Ovary (tissue), 3 donors: ENCODE results near the gene UBAC1.

ENCODE experiments used
- CTCF ChIP-seq, 3 donors: fragments of 450-650 bp in 2 of 3; fragments of 200-600 bp in 1 of 3; IDR thresholded peaks; one replicate each; pipeline versions ENCODE4 v1.5.1 to v1.8.0; 2016 to 2022; ENCODE audit warnings: antibody characterized with exemption in 3 of 3, mild to moderate bottlenecking in 1 of 3
- EP300 ChIP-seq: sonication (generic); formaldehyde crosslinking; IDR thresholded peaks from one replicate; pipeline ENCODE4 v1.6.1; 2017; ENCODE audit warnings: antibody characterized with exemption
- POLR2A ChIP-seq: fragments of 450-650 bp; IDR thresholded peaks from one replicate; pipeline ENCODE4 v1.6.1; 2017; ENCODE audit warnings: antibody characterized with exemption, mild to moderate bottlenecking, moderate library complexity
- donor health status: DM: no; HTN: no; CAD: no.

DNA sequence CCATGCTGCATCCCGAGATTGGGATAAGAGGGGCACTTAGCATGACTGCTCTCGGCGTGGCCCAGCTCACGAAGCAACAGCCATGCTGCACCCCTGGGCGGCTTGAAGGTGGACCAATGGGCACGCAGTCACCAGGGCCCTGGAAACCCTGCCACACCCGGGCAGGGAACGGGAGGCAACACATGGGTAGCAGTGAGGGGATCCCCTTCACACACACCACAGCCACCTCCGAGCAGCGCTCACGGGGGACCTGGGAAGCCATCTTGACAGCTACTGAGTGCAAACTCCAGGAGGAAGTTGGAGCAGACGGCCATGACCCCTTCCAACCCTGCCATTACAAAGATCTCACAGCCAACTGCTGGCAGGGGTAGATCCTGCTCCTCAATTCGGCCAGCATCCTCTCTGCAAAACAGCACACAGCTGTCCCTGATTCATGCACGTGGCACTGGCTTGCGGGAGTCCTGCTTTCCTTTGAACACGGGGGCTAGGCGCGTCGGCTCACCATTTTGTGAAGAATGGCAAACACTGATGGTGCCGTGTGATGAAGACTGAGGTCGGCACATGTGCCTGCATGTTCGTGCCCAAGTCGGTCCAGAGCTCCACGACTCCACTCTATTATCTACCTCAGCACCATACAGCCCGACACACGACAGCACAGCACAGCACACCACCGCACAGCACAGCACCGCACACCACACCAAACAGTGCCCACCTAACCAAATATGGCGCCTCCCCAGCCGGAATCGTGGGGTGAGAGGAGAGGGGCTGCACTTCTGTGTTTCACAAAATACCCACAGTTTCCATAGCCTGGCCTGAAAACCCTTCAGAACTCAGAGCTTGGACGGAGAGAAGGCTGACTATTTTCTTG, 5.0 kb downstream of the UBAC1 start:
- no peak for TF ChIP-seq CTCF (IDR thresholded peaks at IDR 0.05)
- no peak for TF ChIP-seq POLR2A
- no peak for TF ChIP-seq EP300
